ENCODE measurements around the gene CNGB1. TPM values are rescaled to one million over a fixed set of nuclear protein-coding genes. Genes with fewer than 3 reads are reported as not detected.
"Not testable (repeated sequence)": the region's sequence is repeated elsewhere in the genome, so short reads cannot be mapped to it uniquely, and the experiment has no call there.

CNGB1 gene
- total and polyA plus RNA-seq, 12 donors, result not detected

- WGBS, 2 donors, result 73 to 82% methylated on average over 5 of the region's 5 CpGs
- ATAC-seq, result no peak
- intact Hi-C loops (cut with DNase I), result loop anchor here in 1 of 10 donors (10.0 kb wide), 1 partner anchor 291 kb away; no protein-coding TSS in a partner anchor
- H3K27me3 ChIP-seq, result peaks cover 0 to 29% (median 24%) of the 10 kb centered on the region in 7 donors
- no peaks in the 10 kb centered on the region for H3K36me3 ChIP-seq
- no peaks in the 10 kb centered on the region for H3K9me3 ChIP-seq
- no peak overlapping the region for H3K27ac ChIP-seq
- peaks cover 0 to 14% (median 0%) of the 10 kb centered on the region in 9 donors for H3K4me1 ChIP-seq
- H3K4me3 ChIP-seq, result no peak overlapping the region
- DNase-seq, result no peak
- no peak for TF ChIP-seq CTCF (IDR thresholded peaks at IDR 0.05)
These were observed 95.6 kb downstream of the CNGB1 start for GRCh38 chr16:57875347-57875746.

GRCh38 chr16:57873218-57873617 is 97.7 kb downstream of the CNGB1 start:
- H3K27ac ChIP-seq, result no peak overlapping the region
- H3K27me3 ChIP-seq, result peaks cover 0 to 24% (median 18%) of the 10 kb centered on the region in 7 donors
- no peaks in the 10 kb centered on the region for H3K36me3 ChIP-seq
- no peak overlapping the region for H3K4me3 ChIP-seq
- peaks cover 0 to 14% (median 0%) of the 10 kb centered on the region in 9 donors for H3K4me1 ChIP-seq
- no peak for DNase-seq
- no peaks in the 10 kb centered on the region for H3K9me3 ChIP-seq
- ATAC-seq, result no peak
- intact Hi-C loops (cut with DNase I), result loop anchor here in 1 of 10 donors (10.0 kb wide), 1 partner anchor 288 kb away; no protein-coding TSS in a partner anchor
- TF ChIP-seq CTCF (IDR thresholded peaks at IDR 0.05), result no peak
- 20 to 22% methylated on average over 11 of the region's 11 CpGs for WGBS, 2 donors

- intact Hi-C loops (cut with DNase I), result loop anchor here in 1 of 10 donors (10.0 kb wide), 1 partner anchor 288 kb away; no protein-coding TSS in a partner anchor
These were observed 98.2 kb downstream of the CNGB1 start for GRCh38 chr16:57872764-57873163.

GRCh38 chr16:57871456-57871855 is 99.5 kb downstream of the CNGB1 start:
- Histone ChIP-seq H3K9me3 (no peaks in the 10 kb centered on the region), H3K27me3 (peaks cover 0 to 23% (median 16%) of the 10 kb centered on the region in 7 donors), H3K4me3 (no peak overlapping the region), H3K36me3 (no peaks in the 10 kb centered on the region), H3K27ac (no peak overlapping the region), H3K4me1 (peaks cover 0 to 14% (median 0%) of the 10 kb centered on the region in 9 donors)
- intact Hi-C loops (cut with DNase I), result loop anchor here in 1 of 10 donors (10.0 kb wide), 1 partner anchor 287 kb away; no protein-coding TSS in a partner anchor
- DNase-seq (no peak), ATAC-seq (no peak)
- WGBS, 2 donors, result 79 to 82% methylated on average over 1 of the region's 1 CpG
- TF ChIP-seq CTCF (IDR thresholded peaks at IDR 0.05), result no peak

More at GRCh38 chr16:57872764-57873163, 98.2 kb downstream of the CNGB1 start:
- not testable (repeated sequence) for H3K9me3 ChIP-seq, H3K36me3 ChIP-seq, H3K27ac ChIP-seq, H3K4me3 ChIP-seq, ATAC-seq, DNase-seq
- H3K27me3 ChIP-seq, result peaks cover 0 to 23% (median 16%) of the 10 kb centered on the region in 7 donors
- H3K4me1 ChIP-seq, result peaks cover 0 to 14% (median 0%) of the 10 kb centered on the region in 9 donors
- WGBS, 2 donors, result 91% methylated on average over 12 of the region's 12 CpGs

Measured in heart right ventricle (tissue), 16 donors.